B cell (primary cell): ENCODE results near the gene EGLN2.

Experiments used
- CTCF ChIP-seq: fragments of 200-600 bp; IDR thresholded peaks from one replicate; pipeline ENCODE4 v1.8.0; 2022; ENCODE audit warnings: antibody characterized with exemption, mild to moderate bottlenecking
- EZH2 ChIP-seq: IDR thresholded peaks from 2 replicates; pipeline ENCODE4 v1.6.1; 2012; ENCODE audit warnings: borderline replicate concordance, low read depth, mild to moderate bottlenecking, moderate library complexity, low read length; ENCODE audit not compliant: insufficient read depth, poor library complexity, severe bottlenecking

GRCh38 chr19:40759352-40759751 is 39.6 kb upstream of the EGLN2 start:
- TF ChIP-seq CTCF, result no peak
- TF ChIP-seq EZH2, result no peak
